K562 treated with DMSO at 1 percent for 4 hours (cell line): Measurements from ENCODE around the gene TASL. TPM values are rescaled to one million over a fixed set of nuclear protein-coding genes. Genes with fewer than 3 reads are reported as not detected.

Source experiments
- total RNA-seq: library from RNA; unstranded; fragments of 300-600 nt; gene quantifications from 2 replicates; pipeline ENCODE4 v1.2.3, GENCODE V29; 2022; ENCODE audit not compliant: insufficient read depth

Gene TASL, protein sequence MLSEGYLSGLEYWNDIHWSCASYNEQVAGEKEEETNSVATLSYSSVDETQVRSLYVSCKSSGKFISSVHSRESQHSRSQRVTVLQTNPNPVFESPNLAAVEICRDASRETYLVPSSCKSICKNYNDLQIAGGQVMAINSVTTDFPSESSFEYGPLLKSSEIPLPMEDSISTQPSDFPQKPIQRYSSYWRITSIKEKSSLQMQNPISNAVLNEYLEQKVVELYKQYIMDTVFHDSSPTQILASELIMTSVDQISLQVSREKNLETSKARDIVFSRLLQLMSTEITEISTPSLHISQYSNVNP
- total RNA-seq = not detected in 2 replicates

DNA sequence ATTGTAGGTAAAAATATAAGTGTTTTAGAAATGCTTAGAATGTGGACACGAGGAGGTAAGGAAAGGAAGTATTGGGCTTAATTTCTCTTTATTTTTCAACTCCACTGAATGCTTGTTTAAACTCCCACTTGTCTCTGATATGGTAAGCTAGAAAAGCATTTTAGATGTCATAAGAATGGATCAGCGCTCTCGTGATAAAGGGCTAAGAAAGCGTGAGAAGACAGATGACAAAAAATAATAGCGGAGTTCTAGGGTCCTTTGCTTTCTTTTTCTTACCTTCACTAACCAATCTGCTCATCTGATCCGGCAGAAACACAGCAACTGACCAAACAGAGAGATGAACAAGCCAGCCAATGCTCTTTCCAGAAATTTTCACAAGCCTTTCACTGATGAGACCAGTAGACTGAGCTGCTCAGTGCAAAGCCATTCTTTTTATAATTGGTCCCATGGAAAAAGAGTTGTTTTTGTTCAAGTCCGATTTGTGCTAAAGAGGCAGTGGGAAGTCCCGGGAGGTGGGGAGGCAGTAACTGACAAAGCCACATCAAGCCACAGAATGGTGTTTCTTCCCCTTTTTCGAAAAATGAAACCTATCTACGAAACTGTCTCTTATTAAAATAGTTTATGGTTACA, at the start of gene TASL:
TASL (minus strand) TSS at position 405 of the 630 bp plus-strand sequence. CDS start 17,411 bp downstream, outside the sequence.

Other genes starting within 250 kb of the TASL start
- 7.6 and 8.3 TPM in 2 replicates for gene GK, start 75.7 kb upstream of the TASL start, total RNA-seq